ENCODE data around the gene USP28. TPM values are rescaled to one million over a fixed set of nuclear protein-coding genes. Genes with fewer than 3 reads are reported as not detected.
"Not testable (repeated sequence)": the region's sequence is repeated elsewhere in the genome, so short reads cannot be mapped to it uniquely, and the experiment has no call there.

USP28 gene
- total and polyA plus RNA-seq, 11 donors, result 28.8 to 172 (median 122) TPM

- TF ChIP-seq CTCF (IDR thresholded peaks at IDR 0.05) (peak; percentile 67 to 93 (median 83)), POLR2A (IDR thresholded peaks at IDR 0.05) (peak in 1 of 2 donors; percentile 53)
- intact Hi-C loops (cut with DNase I), result no loop called here
- peak within 1 kb of the TSS; percentile 31 to 89 (median 81) for H3K27ac ChIP-seq
- H3K9me3 ChIP-seq, result no peaks in the 10 kb centered on the region
- WGBS, 4 donors, result 0% methylated on average over 45 to 46 of the region's 46 CpGs
- H3K4me3 ChIP-seq, result peak within 1 kb of the TSS; percentile 72 to 94 (median 82)
- H3K4me1 ChIP-seq, result peaks cover 0 to 29% (median 13%) of the 10 kb centered on the region in 12 donors
- DNase-seq, result peak; percentile 98 to 99 (median 98)
- peaks cover 0 to 24% (median 6%) of the 10 kb centered on the region in 9 donors for H3K36me3 ChIP-seq
- peak; percentile 93 to 99 (median 98) for ATAC-seq
- peaks cover 0 to 5% (median 0%) of the 10 kb centered on the region in 9 donors for H3K27me3 ChIP-seq
Measured at GRCh38 chr11:113773416-113774173, 101.8 kb downstream of the USP28 start, which contains the start of gene ZW10. Gene ZW10, minus strand, starts transcription at chr11:113773692. Its CDS starts 26 bp downstream, at chr11:113773666.

GRCh38 chr11:113773092-113773415, 102.3 kb downstream of the USP28 start:
- DNase-seq, result peak in 2 of 5 donors; percentile 41 to 42

GRCh38 chr11:113771964-113772363, 103.4 kb downstream of the USP28 start:
- intact Hi-C loops (cut with DNase I), result no loop called here
- peak overlapping the region in 6 of 12 donors; percentile 72 to 93 (median 78) for H3K4me3 ChIP-seq
- no peak for ATAC-seq
- 62 to 94% (median 79%) methylated on average over 3 of the region's 3 CpGs for WGBS, 4 donors
- no peak for DNase-seq
- peaks cover 0 to 41% (median 23%) of the 10 kb centered on the region in 9 donors for H3K36me3 ChIP-seq
- no peak overlapping the region for H3K27ac ChIP-seq
- H3K27me3 ChIP-seq, result no peaks in the 10 kb centered on the region
- H3K9me3 ChIP-seq, result no peaks in the 10 kb centered on the region
- peaks cover 0 to 18% (median 12%) of the 10 kb centered on the region in 12 donors for H3K4me1 ChIP-seq
- no peak for TF ChIP-seq POLR2A (IDR thresholded peaks at IDR 0.05)
- no peak for TF ChIP-seq CTCF (IDR thresholded peaks at IDR 0.05)

More at GRCh38 chr11:113773092-113773415, 102.3 kb downstream of the USP28 start:
- Histone ChIP-seq H3K9me3 (no peaks in the 10 kb centered on the region), H3K27me3 (peaks cover 0 to 2% (median 0%) of the 10 kb centered on the region in 9 donors), H3K4me1 (peaks cover 0 to 24% (median 13%) of the 10 kb centered on the region in 12 donors), H3K4me3 (peak overlapping the region; percentile 72 to 94 (median 82)), H3K36me3 (peaks cover 0 to 30% (median 12%) of the 10 kb centered on the region in 9 donors), H3K27ac (peak overlapping the region in 11 of 12 donors; percentile 55 to 89 (median 86))
- WGBS, 4 donors, result 0 to 2% (median 0%) methylated on average over 10 of the region's 10 CpGs
- no peak for TF ChIP-seq POLR2A (IDR thresholded peaks at IDR 0.05)
- TF ChIP-seq CTCF (IDR thresholded peaks at IDR 0.05), result no peak
- ATAC-seq, result peak in 3 of 4 donors; percentile 35 to 58 (median 51)
- intact Hi-C loops (cut with DNase I), result no loop called here

GRCh38 chr11:113764527-113765219, 110.7 kb downstream of the USP28 start:
- DNase-seq, result no peak
- Histone ChIP-seq H3K4me3 (no peak overlapping the region), H3K9me3 (peaks cover 0 to 5% (median 0%) of the 10 kb centered on the region in 12 donors), H3K4me1 (peaks cover 0 to 7% (median 0%) of the 10 kb centered on the region in 12 donors), H3K27me3 (no peaks in the 10 kb centered on the region), H3K27ac (no peak overlapping the region), H3K36me3 (peaks cover 0 to 79% (median 54%) of the 10 kb centered on the region in 9 donors)
- intact Hi-C loops (cut with DNase I), result loop anchor here in 1 of 10 donors (10.0 kb wide), 1 partner anchor 440 kb away; no protein-coding TSS in a partner anchor
- TF ChIP-seq POLR2A (IDR thresholded peaks at IDR 0.05) (no peak), CTCF (IDR thresholded peaks at IDR 0.05) (no peak)
- WGBS, 4 donors, result 88 to 93% (median 91%) methylated on average over 2 of the region's 2 CpGs
- ATAC-seq, result no peak

- H3K27ac ChIP-seq, H3K4me1 ChIP-seq, H3K4me3 ChIP-seq, H3K9me3 ChIP-seq, DNase-seq, ATAC-seq, H3K27me3 ChIP-seq: not testable (repeated sequence)
- WGBS, 4 donors, result 96 to 99% (median 98%) methylated on average over 2 of the region's 2 CpGs
- intact Hi-C loops (cut with DNase I), result loop anchor here in 1 of 10 donors (10.0 kb wide), 1 partner anchor 438 kb away; no protein-coding TSS in a partner anchor
- H3K36me3 ChIP-seq, result peaks cover 0 to 82% (median 61%) of the 10 kb centered on the region in 9 donors
Measured at GRCh38 chr11:113763040-113763439, 112.3 kb downstream of the USP28 start.
